NCI-H446 treated with DMSO at 0.1 percent for 48 hours (cell line): ENCODE results near the gene LRRC23.
"Not testable (repeated sequence)": the region's sequence is repeated elsewhere in the genome, so short reads cannot be mapped to it uniquely, and the experiment has no call there.

ENCODE experiments used
- DNase-seq: peaks from one replicate; lab custom pipeline; 2025; lab: John Stamatoyannopoulos, UW

Gene LRRC23, protein sequence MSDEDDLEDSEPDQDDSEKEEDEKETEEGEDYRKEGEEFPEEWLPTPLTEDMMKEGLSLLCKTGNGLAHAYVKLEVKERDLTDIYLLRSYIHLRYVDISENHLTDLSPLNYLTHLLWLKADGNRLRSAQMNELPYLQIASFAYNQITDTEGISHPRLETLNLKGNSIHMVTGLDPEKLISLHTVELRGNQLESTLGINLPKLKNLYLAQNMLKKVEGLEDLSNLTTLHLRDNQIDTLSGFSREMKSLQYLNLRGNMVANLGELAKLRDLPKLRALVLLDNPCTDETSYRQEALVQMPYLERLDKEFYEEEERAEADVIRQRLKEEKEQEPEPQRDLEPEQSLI

GRCh38 chr12:6904280-6905276 is at the start of gene LRRC23:
Gene LRRC23 (plus strand): TSS chr12:6904822. CDS start chr12:6905634, 812 bp downstream.
- peak; percentile 94 for DNase-seq

GRCh38 chr12:6855322-6855721 is 49.3 kb upstream of the LRRC23 start:
- no peak for DNase-seq

DNA sequence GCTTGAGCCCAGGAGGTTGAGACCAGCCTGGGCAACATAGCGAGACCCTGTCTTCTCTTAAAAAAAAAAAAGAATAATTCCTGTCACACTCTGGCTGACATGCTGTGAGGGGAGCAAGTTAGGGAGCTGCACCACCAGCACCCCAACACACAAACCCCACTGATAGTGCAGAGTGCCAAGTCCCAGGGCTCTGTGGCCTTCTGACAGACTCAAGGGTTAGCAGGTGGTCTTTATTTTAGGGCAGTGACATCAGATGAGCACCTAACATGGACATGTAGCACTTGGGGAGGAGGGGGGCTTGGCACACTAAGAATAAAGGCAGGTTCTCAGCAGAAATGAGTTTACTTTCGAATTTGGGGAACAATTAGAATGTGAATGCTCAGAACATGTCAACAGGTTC is 45.8 kb upstream of the LRRC23 start:
- DNase-seq, result no peak

DNA sequence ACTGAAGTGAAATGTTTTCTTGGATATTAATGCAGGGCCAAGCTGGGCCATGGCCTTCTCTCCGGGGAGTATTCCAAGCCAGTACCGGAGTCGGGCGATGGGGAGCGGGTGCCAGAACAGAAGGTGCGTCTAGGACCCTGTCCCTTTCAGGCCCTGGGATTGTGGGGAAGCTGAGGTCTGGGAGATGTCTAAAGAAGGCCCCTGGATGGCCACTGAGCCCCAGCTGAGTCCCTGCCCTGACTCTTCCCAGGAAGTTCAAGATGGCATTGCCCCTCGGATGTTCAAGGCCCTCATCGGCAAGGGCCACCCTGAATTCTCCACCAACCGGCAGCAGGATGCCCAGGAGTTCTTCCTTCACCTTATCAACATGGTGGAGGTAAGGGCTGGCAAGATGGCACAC is 44.5 kb upstream of the LRRC23 start:
- no peak for DNase-seq

DNA sequence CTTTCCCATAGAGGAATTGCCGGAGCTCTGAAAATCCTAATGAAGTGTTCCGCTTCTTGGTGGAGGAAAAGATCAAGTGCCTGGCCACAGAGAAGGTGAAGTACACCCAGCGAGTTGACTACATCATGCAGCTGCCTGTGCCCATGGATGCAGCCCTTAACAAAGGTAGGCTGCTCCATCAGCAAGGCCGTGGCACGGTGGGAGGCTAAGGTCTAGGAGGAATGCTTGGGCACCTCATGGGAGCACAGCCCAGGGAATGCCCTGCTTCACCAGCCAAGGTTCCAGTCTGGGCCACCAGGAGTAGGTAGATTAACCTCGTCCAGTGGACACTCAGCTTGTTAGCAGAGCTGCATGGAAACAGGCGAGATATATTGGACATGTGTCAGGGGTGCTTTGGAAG is 43.7 kb upstream of the LRRC23 start:
- DNase-seq, result no peak

DNA sequence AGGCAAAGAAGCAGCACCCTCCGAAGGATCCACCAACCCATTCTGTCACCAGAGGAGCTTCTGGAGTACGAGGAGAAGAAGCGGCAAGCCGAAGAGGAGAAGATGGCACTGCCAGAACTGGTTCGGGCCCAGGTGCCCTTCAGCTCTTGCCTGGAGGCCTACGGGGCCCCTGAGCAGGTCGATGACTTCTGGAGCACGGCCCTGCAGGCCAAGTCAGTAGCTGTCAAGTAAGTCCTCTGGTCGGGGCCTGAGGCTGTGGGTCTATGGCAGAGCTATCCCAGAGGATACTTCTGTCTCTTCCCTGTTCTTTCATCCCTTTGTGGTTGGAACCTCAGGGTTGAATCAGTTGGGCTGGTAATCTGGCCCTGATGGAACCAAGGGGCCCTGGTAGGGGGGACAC is 43.2 kb upstream of the LRRC23 start:
- no peak for DNase-seq

- no peak for DNase-seq
Observed at GRCh38 chr12:6863033-6863432, 41.6 kb upstream of the LRRC23 start.

GRCh38 chr12:6863586-6864321 is 40.9 kb upstream of the LRRC23 start:
- DNase-seq, result no peak

- not testable (repeated sequence) for DNase-seq
Observed at GRCh38 chr12:6865307-6865706, 39.3 kb upstream of the LRRC23 start.

GRCh38 chr12:6866163-6866919 is 38.3 kb upstream of the LRRC23 start:
- DNase-seq, result no peak

DNA sequence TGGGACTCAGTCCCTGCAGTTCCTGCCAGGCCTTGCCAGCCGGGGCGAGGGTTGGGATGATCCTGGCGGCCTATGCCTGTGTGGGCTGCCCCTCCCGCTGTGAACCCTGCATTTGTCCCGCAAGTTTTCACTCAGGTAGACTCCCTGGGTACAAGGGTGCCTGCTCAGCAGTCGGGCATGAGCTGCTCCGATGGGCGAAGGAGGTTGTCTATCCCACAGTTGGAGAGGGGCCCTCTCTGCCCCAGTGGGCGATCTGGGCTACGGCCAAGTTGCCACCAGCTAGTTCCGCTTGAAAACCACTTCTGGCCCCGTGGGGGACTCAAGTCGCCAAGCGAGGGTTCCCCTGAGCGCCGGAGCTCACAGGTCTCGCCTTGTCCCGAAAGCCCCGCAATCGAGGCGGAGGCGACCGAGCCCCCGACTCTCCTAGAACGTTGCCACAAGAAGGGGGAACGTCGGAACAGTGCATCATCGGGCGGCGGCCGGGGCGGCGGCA is 37.7 kb upstream of the LRRC23 start:
- no peak for DNase-seq

GRCh38 chr12:6867413-6868210 is 37.0 kb upstream of the LRRC23 start, which contains the start of gene TPI1:
Gene TPI1 (plus strand): TSS chr12:6867531. CDS start chr12:6867567, 36 bp downstream.
- DNase-seq, result peak; percentile 68

DNA sequence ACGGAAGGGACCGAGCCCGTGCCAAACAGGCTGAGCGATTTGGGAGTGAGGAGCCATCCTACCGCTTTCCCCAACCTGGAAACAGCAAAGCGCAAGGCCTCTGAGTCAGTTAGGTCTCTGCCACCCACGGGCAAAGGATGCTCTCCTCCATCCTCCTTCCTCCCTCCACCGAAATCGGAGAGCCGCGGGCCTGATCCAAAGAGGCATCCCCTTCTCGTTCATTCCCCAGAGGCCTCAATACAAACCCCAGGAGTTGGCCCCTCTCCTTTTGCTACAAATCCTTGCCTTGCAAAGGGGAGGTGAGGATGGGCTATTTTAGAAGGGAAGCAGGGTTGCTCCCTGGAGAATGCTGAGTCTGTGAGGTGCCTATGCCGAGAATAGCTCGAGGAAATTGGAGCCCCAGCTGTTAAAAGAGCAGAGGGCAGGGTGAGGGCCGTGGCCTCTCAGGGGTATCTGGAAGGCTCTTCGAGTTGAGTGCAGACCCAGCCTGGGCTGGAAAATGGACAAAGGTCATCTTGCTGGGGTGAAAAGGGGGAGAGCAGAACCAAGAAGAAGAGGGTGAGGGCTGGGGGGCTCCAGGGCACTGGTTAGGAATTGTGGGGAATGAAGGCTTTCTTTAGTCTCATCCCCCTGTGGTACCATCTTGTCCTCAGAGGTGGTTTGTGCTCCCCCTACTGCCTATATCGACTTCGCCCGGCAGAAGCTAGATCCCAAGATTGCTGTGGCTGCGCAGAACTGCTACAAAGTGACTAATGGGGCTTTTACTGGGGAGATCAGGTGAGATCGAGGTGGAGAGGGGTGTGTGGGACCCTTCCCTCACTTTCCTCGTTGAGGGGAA is 36.2 kb upstream of the LRRC23 start:
- DNase-seq, result no peak

DNA sequence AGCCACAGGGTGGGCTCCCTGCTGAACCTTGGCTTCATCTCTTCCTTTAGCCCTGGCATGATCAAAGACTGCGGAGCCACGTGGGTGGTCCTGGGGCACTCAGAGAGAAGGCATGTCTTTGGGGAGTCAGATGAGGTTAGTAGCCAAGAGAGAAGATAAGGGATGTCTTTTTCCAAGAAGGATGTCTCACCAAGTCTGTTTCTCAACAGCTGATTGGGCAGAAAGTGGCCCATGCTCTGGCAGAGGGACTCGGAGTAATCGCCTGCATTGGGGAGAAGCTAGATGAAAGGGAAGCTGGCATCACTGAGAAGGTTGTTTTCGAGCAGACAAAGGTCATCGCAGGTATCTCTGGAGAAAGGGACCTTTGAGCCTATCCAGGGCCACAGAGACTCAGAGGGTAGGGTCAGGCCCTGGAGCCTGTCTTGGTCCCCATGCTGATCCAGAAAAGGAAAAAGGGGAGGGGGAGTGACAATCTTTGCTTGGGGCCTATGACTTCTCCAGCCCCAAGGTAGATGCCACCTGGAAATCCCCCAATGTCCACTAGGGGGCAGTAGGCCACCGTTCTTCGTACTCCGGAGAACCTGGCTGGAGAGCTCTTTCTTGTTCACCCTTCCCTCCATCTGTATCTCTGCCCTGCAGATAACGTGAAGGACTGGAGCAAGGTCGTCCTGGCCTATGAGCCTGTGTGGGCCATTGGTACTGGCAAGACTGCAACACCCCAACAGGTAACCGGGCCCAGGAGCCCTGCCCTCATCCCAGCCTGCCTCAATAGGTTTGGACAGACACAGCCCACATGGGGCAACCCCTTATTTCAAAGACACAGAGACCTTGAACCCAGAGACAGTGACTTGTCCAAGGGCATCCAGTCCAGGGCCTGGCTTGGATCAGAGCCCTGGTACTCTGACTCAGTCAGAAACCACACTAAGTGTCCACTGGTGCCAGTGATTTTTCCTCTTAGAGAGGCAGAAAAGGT is 35.3 kb upstream of the LRRC23 start:
- DNase-seq, result peak; percentile 34

DNA sequence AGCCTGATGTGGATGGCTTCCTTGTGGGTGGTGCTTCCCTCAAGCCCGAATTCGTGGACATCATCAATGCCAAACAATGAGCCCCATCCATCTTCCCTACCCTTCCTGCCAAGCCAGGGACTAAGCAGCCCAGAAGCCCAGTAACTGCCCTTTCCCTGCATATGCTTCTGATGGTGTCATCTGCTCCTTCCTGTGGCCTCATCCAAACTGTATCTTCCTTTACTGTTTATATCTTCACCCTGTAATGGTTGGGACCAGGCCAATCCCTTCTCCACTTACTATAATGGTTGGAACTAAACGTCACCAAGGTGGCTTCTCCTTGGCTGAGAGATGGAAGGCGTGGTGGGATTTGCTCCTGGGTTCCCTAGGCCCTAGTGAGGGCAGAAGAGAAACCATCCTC is 34.3 kb upstream of the LRRC23 start:
- DNase-seq, result not testable (repeated sequence)

- no peak for DNase-seq
Observed at GRCh38 chr12:6871052-6871957, 33.3 kb upstream of the LRRC23 start.
